Activated T-cell treated with anti-CD3 and anti-CD28 coated beads, Interleukin-2, amount 50 U/mL, for 1 hour (primary cell): ENCODE data around the gene FOXC1.

ENCODE experiments used
- DNase-seq: peaks from one replicate; pipeline ENCODE4 v3.0.0-alpha.2; 2020

Gene FOXC1

GRCh38 chr6:1609648-1610496 lies at the start of gene FOXC1:
Gene FOXC1, plus strand, starts transcription at chr6:1609915. Its CDS starts 531 bp downstream, at chr6:1610446.
- DNase-seq = peak; percentile 50

GRCh38 chr6:1560281-1561058 lies 49.2 kb upstream of the FOXC1 start:
- no peak for DNase-seq

- DNase-seq = no peak
These were observed 48.4 kb upstream of the FOXC1 start for GRCh38 chr6:1561355-1561754.

GRCh38 chr6:1562171-1562955 lies 47.4 kb upstream of the FOXC1 start:
- DNase-seq = no peak

- DNase-seq = no peak
These were observed 40.3 kb upstream of the FOXC1 start for GRCh38 chr6:1569377-1569776.

GRCh38 chr6:1570848-1571247 lies 38.9 kb upstream of the FOXC1 start:
- no peak for DNase-seq

GRCh38 chr6:1572892-1573291 lies 36.8 kb upstream of the FOXC1 start:
- DNase-seq = no peak

GRCh38 chr6:1574083-1574761 lies 35.5 kb upstream of the FOXC1 start:
- no peak for DNase-seq

- DNase-seq = no peak
These were observed 34.9 kb upstream of the FOXC1 start for GRCh38 chr6:1574890-1575209.

GRCh38 chr6:1575210-1576041 lies 34.3 kb upstream of the FOXC1 start:
- DNase-seq = no peak

GRCh38 chr6:1576166-1576565 lies 33.5 kb upstream of the FOXC1 start:
- DNase-seq = no peak

GRCh38 chr6:1576711-1577110 lies 33.0 kb upstream of the FOXC1 start:
- DNase-seq = no peak

GRCh38 chr6:1577146-1577680 lies 32.5 kb upstream of the FOXC1 start:
- DNase-seq = no peak

GRCh38 chr6:1577896-1578745 lies 31.6 kb upstream of the FOXC1 start:
- no peak for DNase-seq

- no peak for DNase-seq
These were observed 30.6 kb upstream of the FOXC1 start for GRCh38 chr6:1579096-1579495.

GRCh38 chr6:1580109-1580508 lies 29.6 kb upstream of the FOXC1 start:
- no peak for DNase-seq

GRCh38 chr6:1580585-1580984 lies 29.1 kb upstream of the FOXC1 start:
- DNase-seq = no peak

GRCh38 chr6:1581120-1581991 lies 28.4 kb upstream of the FOXC1 start:
- DNase-seq = no peak

GRCh38 chr6:1584146-1584545 lies 25.6 kb upstream of the FOXC1 start:
- no peak for DNase-seq
